NOMO-1 treated with dmso at 0.1 percent for 144 hours (cell line): ENCODE measurements around the gene NUDT17.

Source experiments
- DNase-seq: peaks from one replicate; lab custom pipeline; 2025; ENCODE audit not compliant: unreplicated experiment; lab: John Stamatoyannopoulos, UW

The NUDT17 gene

GRCh38 chr1:145889722-145890121 lies 44.3 kb downstream of the NUDT17 start:
- DNase-seq = no peak

GRCh38 chr1:145891143-145891542 lies 45.7 kb downstream of the NUDT17 start:
- no peak for DNase-seq

DNA sequence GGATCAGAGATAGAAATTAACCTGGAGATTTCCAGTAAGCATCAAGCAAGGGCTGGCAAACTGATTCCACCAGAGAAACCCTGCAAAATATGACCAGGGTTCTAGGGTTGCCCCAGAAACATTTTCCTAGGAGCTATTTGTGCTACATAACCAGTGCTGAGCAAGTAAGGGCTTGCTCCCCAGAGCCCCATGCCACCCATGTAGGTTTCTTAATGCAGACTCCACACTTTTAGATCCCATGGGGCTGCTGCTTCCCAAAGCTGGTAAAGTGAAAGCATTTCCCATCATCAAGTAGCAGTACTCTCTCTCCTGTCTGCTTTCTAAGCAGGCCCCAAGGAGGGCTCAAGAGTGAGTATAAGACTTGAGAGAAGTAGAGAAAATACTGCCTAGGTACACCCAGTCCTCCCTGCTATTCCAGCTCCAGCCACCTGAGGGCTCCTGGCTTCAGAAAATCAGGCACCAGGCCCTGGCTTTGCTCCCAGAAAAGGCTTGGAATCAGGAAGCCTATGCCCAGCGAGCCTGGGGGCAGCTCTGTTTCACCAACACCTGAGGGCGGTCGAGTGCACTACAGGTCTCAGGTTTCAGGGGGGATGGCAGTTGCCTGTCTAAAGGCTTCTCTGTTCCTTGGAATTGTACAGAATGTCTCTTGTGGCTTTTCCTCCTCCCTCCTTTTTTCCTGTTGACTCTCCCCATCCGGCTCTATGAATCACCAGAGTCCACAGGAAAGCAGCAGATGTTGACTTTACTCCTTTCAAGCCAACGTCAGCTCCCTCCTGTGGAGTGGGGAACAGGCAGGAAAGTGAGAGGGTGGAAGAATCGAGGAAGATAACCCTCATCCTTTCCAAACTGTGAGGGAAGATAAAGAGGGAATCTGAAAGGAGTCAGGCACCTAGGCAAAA lies 46.4 kb downstream of the NUDT17 start:
- DNase-seq = no peak

DNA sequence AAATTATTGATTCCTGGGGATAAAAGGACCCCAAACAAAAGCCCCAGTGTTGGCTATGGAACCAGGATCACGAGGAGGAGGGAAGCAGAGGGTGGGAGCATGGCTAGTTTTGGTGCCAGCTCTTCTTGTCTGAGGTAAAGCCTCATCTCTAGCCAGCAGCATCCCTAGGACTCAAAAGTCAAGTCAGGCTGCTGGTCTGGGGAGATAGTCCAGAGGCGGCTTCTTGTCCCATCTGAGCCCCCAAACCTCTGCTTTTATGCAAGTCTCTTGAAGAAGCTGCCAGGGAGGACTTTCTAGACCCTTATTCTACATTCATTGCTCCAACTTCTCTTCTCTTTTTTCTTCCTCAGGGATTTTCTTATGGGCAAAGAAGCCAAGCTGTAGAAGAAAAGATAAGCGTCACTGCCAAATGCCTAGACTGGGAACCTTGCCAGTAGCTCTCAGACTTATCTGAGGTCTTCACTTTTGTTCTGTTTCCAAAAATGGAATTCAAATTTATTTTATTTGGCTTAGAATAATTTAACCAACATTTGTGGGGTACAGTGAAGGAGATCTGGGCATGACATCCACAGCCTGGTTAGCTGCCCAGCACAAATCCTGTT lies 47.2 kb downstream of the NUDT17 start:
- DNase-seq = no peak

- DNase-seq = no peak
Observed at GRCh38 chr1:145893306-145894055, 48.1 kb downstream of the NUDT17 start.

DNA sequence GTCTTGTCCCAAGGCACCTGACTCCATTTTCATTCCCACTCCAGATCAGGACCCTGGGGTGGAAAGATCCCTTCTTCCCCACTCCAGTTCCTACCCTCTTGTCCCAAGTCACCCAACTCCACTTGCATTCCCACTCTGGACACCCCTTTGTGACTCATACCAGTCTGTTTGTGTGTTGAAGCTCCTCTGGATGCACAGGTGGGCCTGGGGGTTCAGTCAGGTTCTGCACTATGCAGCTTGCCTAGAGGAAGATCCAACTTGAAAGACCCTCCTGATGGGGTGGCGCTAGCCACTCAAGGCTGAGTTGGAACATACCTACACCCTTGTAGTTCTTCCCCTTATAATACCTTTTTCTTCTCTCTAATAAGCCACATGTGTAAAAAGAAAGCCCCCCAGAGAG lies 50.0 kb downstream of the NUDT17 start:
- DNase-seq = no peak

DNA sequence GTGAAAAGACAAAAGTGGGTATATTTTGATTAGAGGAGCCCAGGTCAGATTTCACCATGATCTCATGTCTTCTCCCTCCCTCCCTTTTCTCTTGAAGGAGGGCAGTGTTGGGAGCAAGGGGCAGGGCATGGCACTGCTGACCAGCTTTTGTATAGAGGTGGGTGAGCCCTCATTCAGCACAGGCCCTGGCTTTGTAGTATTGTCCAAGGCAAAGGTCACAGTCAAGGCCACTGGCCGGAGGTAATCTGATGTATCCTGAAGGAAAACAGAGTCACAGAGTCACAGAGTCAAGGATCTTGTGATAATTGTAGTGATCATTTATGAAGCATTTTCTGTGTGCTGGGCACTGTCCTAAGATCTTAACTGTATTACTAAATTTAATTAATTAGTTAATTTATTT lies 52.5 kb downstream of the NUDT17 start:
- DNase-seq = no peak
